Measurements from ENCODE around the gene DEFB123.
"Not testable (repeated sequence)": the region's sequence is repeated elsewhere in the genome, so short reads cannot be mapped to it uniquely, and the experiment has no call there.

Gene DEFB123

GRCh38 chr20:31427576-31427975, 12.9 kb upstream of the DEFB123 start:
- not testable (repeated sequence) for H3K36me3 ChIP-seq (ENCODE audit: control insufficient read depth, insufficient read depth, low read length); H3K9ac ChIP-seq (ENCODE audit: low read depth, low read length); H3K27me3 ChIP-seq (ENCODE audit: control insufficient read depth, insufficient read depth, low read length); H3K4me1 ChIP-seq (ENCODE audit: control insufficient read depth, insufficient read depth, low read length); H3K27ac ChIP-seq (ENCODE audit: low read depth, low read length); H3K4me3 ChIP-seq (ENCODE audit: low read depth, low read length)
- peaks cover 66% of the 10 kb centered on the region for H3K9me3 ChIP-seq (ENCODE audit: control insufficient read depth, insufficient read depth, low read length)

GRCh38 chr20:31430568-31431115, 9.8 kb upstream of the DEFB123 start:
- Histone ChIP-seq H3K9ac (ENCODE audit: low read depth, low read length) (no peak overlapping the region), H3K4me1 (ENCODE audit: control insufficient read depth, insufficient read depth, low read length) (no peaks in the 10 kb centered on the region), H3K27me3 (ENCODE audit: control insufficient read depth, insufficient read depth, low read length) (no peaks in the 10 kb centered on the region), H3K4me3 (ENCODE audit: low read depth, low read length) (no peak overlapping the region), H3K9me3 (ENCODE audit: control insufficient read depth, insufficient read depth, low read length) (peaks cover 60% of the 10 kb centered on the region), H3K36me3 (ENCODE audit: control insufficient read depth, insufficient read depth, low read length) (no peaks in the 10 kb centered on the region), H3K27ac (ENCODE audit: low read depth, low read length) (no peak overlapping the region)

GRCh38 chr20:31446084-31446819, 5.8 kb downstream of the DEFB123 start:
- peaks cover 78% of the 10 kb centered on the region for H3K9me3 ChIP-seq (ENCODE audit: control insufficient read depth, insufficient read depth, low read length)

GRCh38 chr20:31449511-31450414, 9.3 kb downstream of the DEFB123 start:
- Histone ChIP-seq H3K27me3 (ENCODE audit: control insufficient read depth, insufficient read depth, low read length) (no peaks in the 10 kb centered on the region), H3K27ac (ENCODE audit: low read depth, low read length) (no peak overlapping the region), H3K9ac (ENCODE audit: low read depth, low read length) (no peak overlapping the region), H3K4me3 (ENCODE audit: low read depth, low read length) (no peak overlapping the region), H3K4me1 (ENCODE audit: control insufficient read depth, insufficient read depth, low read length) (no peaks in the 10 kb centered on the region), H3K9me3 (ENCODE audit: control insufficient read depth, insufficient read depth, low read length) (peaks cover 72% of the 10 kb centered on the region), H3K36me3 (ENCODE audit: control insufficient read depth, insufficient read depth, low read length) (no peaks in the 10 kb centered on the region)

More at GRCh38 chr20:31446084-31446819, 5.8 kb downstream of the DEFB123 start:
- H3K4me3 ChIP-seq (ENCODE audit: low read depth, low read length) = no peak overlapping the region
- H3K9ac ChIP-seq (ENCODE audit: low read depth, low read length) = no peak overlapping the region
- H3K27me3 ChIP-seq (ENCODE audit: control insufficient read depth, insufficient read depth, low read length) = no peaks in the 10 kb centered on the region
- H3K36me3 ChIP-seq (ENCODE audit: control insufficient read depth, insufficient read depth, low read length) = no peaks in the 10 kb centered on the region
- H3K4me1 ChIP-seq (ENCODE audit: control insufficient read depth, insufficient read depth, low read length) = no peaks in the 10 kb centered on the region
- no peak overlapping the region for H3K27ac ChIP-seq (ENCODE audit: low read depth, low read length)

GRCh38 chr20:31452575-31452974, 12.1 kb downstream of the DEFB123 start:
- no peak overlapping the region for H3K27ac ChIP-seq (ENCODE audit: low read depth, low read length)
- H3K9me3 ChIP-seq (ENCODE audit: control insufficient read depth, insufficient read depth, low read length) = peaks cover 69% of the 10 kb centered on the region
- no peak overlapping the region for H3K4me3 ChIP-seq (ENCODE audit: low read depth, low read length)
- H3K9ac ChIP-seq (ENCODE audit: low read depth, low read length) = no peak overlapping the region
- H3K36me3 ChIP-seq (ENCODE audit: control insufficient read depth, insufficient read depth, low read length) = no peaks in the 10 kb centered on the region
- H3K27me3 ChIP-seq (ENCODE audit: control insufficient read depth, insufficient read depth, low read length) = no peaks in the 10 kb centered on the region
- no peaks in the 10 kb centered on the region for H3K4me1 ChIP-seq (ENCODE audit: control insufficient read depth, insufficient read depth, low read length)

GRCh38 chr20:31454361-31454760, 13.9 kb downstream of the DEFB123 start:
- no peaks in the 10 kb centered on the region for H3K4me1 ChIP-seq (ENCODE audit: control insufficient read depth, insufficient read depth, low read length)
- H3K9ac ChIP-seq (ENCODE audit: low read depth, low read length) = no peak overlapping the region
- H3K9me3 ChIP-seq (ENCODE audit: control insufficient read depth, insufficient read depth, low read length) = peaks cover 72% of the 10 kb centered on the region
- no peak overlapping the region for H3K27ac ChIP-seq (ENCODE audit: low read depth, low read length)
- no peaks in the 10 kb centered on the region for H3K36me3 ChIP-seq (ENCODE audit: control insufficient read depth, insufficient read depth, low read length)
- H3K27me3 ChIP-seq (ENCODE audit: control insufficient read depth, insufficient read depth, low read length) = no peaks in the 10 kb centered on the region
- no peak overlapping the region for H3K4me3 ChIP-seq (ENCODE audit: low read depth, low read length)

- not testable (repeated sequence) for H3K9ac ChIP-seq (ENCODE audit: low read depth, low read length); H3K27me3 ChIP-seq (ENCODE audit: control insufficient read depth, insufficient read depth, low read length); H3K4me3 ChIP-seq (ENCODE audit: low read depth, low read length); H3K27ac ChIP-seq (ENCODE audit: low read depth, low read length); H3K36me3 ChIP-seq (ENCODE audit: control insufficient read depth, insufficient read depth, low read length); H3K4me1 ChIP-seq (ENCODE audit: control insufficient read depth, insufficient read depth, low read length)
- H3K9me3 ChIP-seq (ENCODE audit: control insufficient read depth, insufficient read depth, low read length) = peaks cover 51% of the 10 kb centered on the region
Observed at GRCh38 chr20:31470946-31471345, 30.5 kb downstream of the DEFB123 start.

- Histone ChIP-seq H3K4me1 (ENCODE audit: control insufficient read depth, insufficient read depth, low read length) (no peaks in the 10 kb centered on the region), H3K9me3 (ENCODE audit: control insufficient read depth, insufficient read depth, low read length) (peaks cover 55% of the 10 kb centered on the region), H3K4me3 (ENCODE audit: low read depth, low read length) (no peak overlapping the region), H3K9ac (ENCODE audit: low read depth, low read length) (no peak overlapping the region), H3K27me3 (ENCODE audit: control insufficient read depth, insufficient read depth, low read length) (no peaks in the 10 kb centered on the region), H3K36me3 (ENCODE audit: control insufficient read depth, insufficient read depth, low read length) (no peaks in the 10 kb centered on the region), H3K27ac (ENCODE audit: low read depth, low read length) (no peak overlapping the region)
Observed at GRCh38 chr20:31472395-31473330, 32.2 kb downstream of the DEFB123 start.

GRCh38 chr20:31473331-31474096, 33.1 kb downstream of the DEFB123 start:
- H3K36me3 ChIP-seq (ENCODE audit: control insufficient read depth, insufficient read depth, low read length) = no peaks in the 10 kb centered on the region
- no peak overlapping the region for H3K4me3 ChIP-seq (ENCODE audit: low read depth, low read length)
- H3K27ac ChIP-seq (ENCODE audit: low read depth, low read length) = no peak overlapping the region
- H3K9me3 ChIP-seq (ENCODE audit: control insufficient read depth, insufficient read depth, low read length) = peaks cover 57% of the 10 kb centered on the region
- no peak overlapping the region for H3K9ac ChIP-seq (ENCODE audit: low read depth, low read length)
- H3K27me3 ChIP-seq (ENCODE audit: control insufficient read depth, insufficient read depth, low read length) = no peaks in the 10 kb centered on the region
- H3K4me1 ChIP-seq (ENCODE audit: control insufficient read depth, insufficient read depth, low read length) = no peaks in the 10 kb centered on the region

- Histone ChIP-seq H3K4me1 (ENCODE audit: control insufficient read depth, insufficient read depth, low read length) (no peaks in the 10 kb centered on the region), H3K36me3 (ENCODE audit: control insufficient read depth, insufficient read depth, low read length) (no peaks in the 10 kb centered on the region), H3K27ac (ENCODE audit: low read depth, low read length) (no peak overlapping the region), H3K9me3 (ENCODE audit: control insufficient read depth, insufficient read depth, low read length) (peaks cover 59% of the 10 kb centered on the region), H3K27me3 (ENCODE audit: control insufficient read depth, insufficient read depth, low read length) (no peaks in the 10 kb centered on the region), H3K9ac (ENCODE audit: low read depth, low read length) (no peak overlapping the region), H3K4me3 (ENCODE audit: low read depth, low read length) (no peak overlapping the region)
Observed at GRCh38 chr20:31474097-31474436, 33.6 kb downstream of the DEFB123 start.
